Osteocyte (in vitro differentiated cells): Measurements from ENCODE around the gene ESR1. TPM values are rescaled to one million over a fixed set of nuclear protein-coding genes. Genes with fewer than 3 reads are reported as not detected.

Experiments
- DNase-seq: peaks from one replicate; pipeline ENCODE4 v3.0.0; 2021; ENCODE audit warnings: mixed read lengths; ENCODE audit not compliant: unreplicated experiment; ENCODE audit errors: extremely low spot score
- H3K27ac Mint-ChIP-seq: one replicate; pipeline ENCODE4 v1.8.0; 2021; ENCODE audit warnings: mild to moderate bottlenecking, mixed read lengths; ENCODE audit not compliant: unreplicated experiment
- H3K27me3 Mint-ChIP-seq: one replicate; pipeline ENCODE4 v1.8.0; 2021; ENCODE audit warnings: mixed read lengths; ENCODE audit not compliant: unreplicated experiment
- H3K36me3 Mint-ChIP-seq: one replicate; pipeline ENCODE4 v1.8.0; 2021; ENCODE audit warnings: mixed read lengths; ENCODE audit not compliant: unreplicated experiment
- H3K4me1 Mint-ChIP-seq: one replicate; pipeline ENCODE4 v1.8.0; 2021; ENCODE audit warnings: mixed read lengths; ENCODE audit not compliant: unreplicated experiment
- H3K4me3 Mint-ChIP-seq: one replicate; pipeline ENCODE4 v1.8.0; 2021; ENCODE audit warnings: mild to moderate bottlenecking, moderate library complexity, mixed read lengths; ENCODE audit not compliant: unreplicated experiment
- H3K9me3 Mint-ChIP-seq: one replicate; pipeline ENCODE4 v1.8.0; 2021; ENCODE audit warnings: mixed read lengths; ENCODE audit not compliant: unreplicated experiment
- CTCF ChIP-seq: fragments of 200-600 bp; sonication (generic); IDR thresholded peaks from 2 replicates; pipeline ENCODE4 v1.5.0; 2021; ENCODE audit warnings: antibody characterized with exemption, mild to moderate bottlenecking, moderate library complexity
- total RNA-seq: library from RNA; stranded (reverse); gene quantifications from 2 replicates; pipeline ENCODE4 v1.2.1, GENCODE V29; 2021

ESR1 gene
- total RNA-seq, 1 donor from 2014 or later = not detected

GRCh38 chr6:152055517-152055916 lies 248.0 kb downstream of the ESR1 start:
- peaks cover 36% of the 10 kb centered on the region for H3K27me3 Mint-ChIP-seq
- H3K27ac Mint-ChIP-seq = no peak overlapping the region
- H3K9me3 Mint-ChIP-seq = peaks cover 4% of the 10 kb centered on the region
- peaks cover 6% of the 10 kb centered on the region for H3K4me1 Mint-ChIP-seq
- H3K4me3 Mint-ChIP-seq = no peak overlapping the region
- no peak for DNase-seq
- no peak for TF ChIP-seq CTCF
- no peaks in the 10 kb centered on the region for H3K36me3 Mint-ChIP-seq

GRCh38 chr6:152057832-152058498 lies 250.5 kb downstream of the ESR1 start:
- Mint-ChIP-seq H3K4me3 (no peak overlapping the region), H3K9me3 (peaks cover 4% of the 10 kb centered on the region), H3K36me3 (no peaks in the 10 kb centered on the region), H3K27ac (no peak overlapping the region), H3K27me3 (peaks cover 46% of the 10 kb centered on the region), H3K4me1 (peaks cover 6% of the 10 kb centered on the region)
- no peak for DNase-seq
- no peak for TF ChIP-seq CTCF

GRCh38 chr6:152059909-152060308 lies 252.4 kb downstream of the ESR1 start:
- peaks cover 6% of the 10 kb centered on the region for H3K4me1 Mint-ChIP-seq
- H3K27me3 Mint-ChIP-seq = peaks cover 52% of the 10 kb centered on the region
- no peak for DNase-seq
- peaks cover 4% of the 10 kb centered on the region for H3K9me3 Mint-ChIP-seq
- no peak overlapping the region for H3K27ac Mint-ChIP-seq
- TF ChIP-seq CTCF = no peak
- no peak overlapping the region for H3K4me3 Mint-ChIP-seq
- H3K36me3 Mint-ChIP-seq = no peaks in the 10 kb centered on the region

- Mint-ChIP-seq H3K36me3 (no peaks in the 10 kb centered on the region), H3K27ac (no peak overlapping the region), H3K4me1 (peaks cover 6% of the 10 kb centered on the region), H3K9me3 (peaks cover 4% of the 10 kb centered on the region), H3K4me3 (no peak overlapping the region), H3K27me3 (peaks cover 62% of the 10 kb centered on the region)
- no peak for TF ChIP-seq CTCF
- DNase-seq = no peak
These were observed 255.0 kb downstream of the ESR1 start for GRCh38 chr6:152062476-152062875.

- no peaks in the 10 kb centered on the region for H3K4me1 Mint-ChIP-seq
- TF ChIP-seq CTCF = no peak
- DNase-seq = no peak
- H3K4me3 Mint-ChIP-seq = no peak overlapping the region
- no peaks in the 10 kb centered on the region for H3K36me3 Mint-ChIP-seq
- peaks cover 4% of the 10 kb centered on the region for H3K9me3 Mint-ChIP-seq
- H3K27me3 Mint-ChIP-seq = peaks cover 58% of the 10 kb centered on the region
- no peak overlapping the region for H3K27ac Mint-ChIP-seq
These were observed 255.9 kb downstream of the ESR1 start for GRCh38 chr6:152063170-152063921.
